ENCODE results near the gene TTBK2. TPM values are rescaled to one million over a fixed set of nuclear protein-coding genes. Genes with fewer than 3 reads are reported as not detected.

The TTBK2 gene
- total RNA-seq, 1 experiment from 2014 or later: 25.5 TPM

- CTCF ChIA-PET: no interaction called here
- DNase-seq (ENCODE audit: unreplicated experiment): no peak
- Mint-ChIP-seq H3K4me1 (ENCODE audit: insufficient read depth, unreplicated experiment) (no peaks in the 10 kb centered on the region), H3K27ac (ENCODE audit: low read depth, unreplicated experiment) (no peak overlapping the region), H3K9me3 (ENCODE audit: unreplicated experiment) (no peaks in the 10 kb centered on the region), H3K27me3 (ENCODE audit: insufficient read depth, unreplicated experiment) (no peaks in the 10 kb centered on the region), H3K36me3 (ENCODE audit: insufficient read depth, unreplicated experiment) (peaks cover 21% of the 10 kb centered on the region), H3K4me3 (ENCODE audit: unreplicated experiment) (no peak overlapping the region)
- POLR2A ChIA-PET: no interaction called here
- no TSS peak for BruUV-seq (replicated peaks)
- intact Hi-C loops (cut with micrococcal nuclease): no loop called here
- TF ChIP-seq, protein P1, sequence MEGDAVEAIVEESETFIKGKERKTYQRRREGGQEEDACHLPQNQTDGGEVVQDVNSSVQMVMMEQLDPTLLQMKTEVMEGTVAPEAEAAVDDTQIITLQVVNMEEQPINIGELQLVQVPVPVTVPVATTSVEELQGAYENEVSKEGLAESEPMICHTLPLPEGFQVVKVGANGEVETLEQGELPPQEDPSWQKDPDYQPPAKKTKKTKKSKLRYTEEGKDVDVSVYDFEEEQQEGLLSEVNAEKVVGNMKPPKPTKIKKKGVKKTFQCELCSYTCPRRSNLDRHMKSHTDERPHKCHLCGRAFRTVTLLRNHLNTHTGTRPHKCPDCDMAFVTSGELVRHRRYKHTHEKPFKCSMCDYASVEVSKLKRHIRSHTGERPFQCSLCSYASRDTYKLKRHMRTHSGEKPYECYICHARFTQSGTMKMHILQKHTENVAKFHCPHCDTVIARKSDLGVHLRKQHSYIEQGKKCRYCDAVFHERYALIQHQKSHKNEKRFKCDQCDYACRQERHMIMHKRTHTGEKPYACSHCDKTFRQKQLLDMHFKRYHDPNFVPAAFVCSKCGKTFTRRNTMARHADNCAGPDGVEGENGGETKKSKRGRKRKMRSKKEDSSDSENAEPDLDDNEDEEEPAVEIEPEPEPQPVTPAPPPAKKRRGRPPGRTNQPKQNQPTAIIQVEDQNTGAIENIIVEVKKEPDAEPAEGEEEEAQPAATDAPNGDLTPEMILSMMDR (IDR thresholded peaks at IDR 0.05; ENCODE audit: unreplicated experiment): no peak
Measured at GRCh38 chr15:42819786-42820185, 100.8 kb downstream of the TTBK2 start.

- H3K4me1 Mint-ChIP-seq (ENCODE audit: insufficient read depth, unreplicated experiment): no peaks in the 10 kb centered on the region
- POLR2A ChIA-PET: no interaction called here
- intact Hi-C loops (cut with micrococcal nuclease): no loop called here
- CTCF ChIA-PET: interaction anchor here (0.7 to 1.5 kb wide), 2 partner anchors 11 to 115 kb away, joined by 3 to 6 read pairs; no protein-coding TSS in a partner anchor
- TF ChIP-seq, protein P1 (IDR thresholded peaks at IDR 0.05; ENCODE audit: unreplicated experiment): no peak
- no TSS peak for BruUV-seq (replicated peaks)
- H3K36me3 Mint-ChIP-seq (ENCODE audit: insufficient read depth, unreplicated experiment): peaks cover 15% of the 10 kb centered on the region
- no peak overlapping the region for H3K27ac Mint-ChIP-seq (ENCODE audit: low read depth, unreplicated experiment)
- H3K9me3 Mint-ChIP-seq (ENCODE audit: unreplicated experiment): no peaks in the 10 kb centered on the region
- H3K27me3 Mint-ChIP-seq (ENCODE audit: insufficient read depth, unreplicated experiment): no peaks in the 10 kb centered on the region
- no peak overlapping the region for H3K4me3 Mint-ChIP-seq (ENCODE audit: unreplicated experiment)
- no peak for DNase-seq (ENCODE audit: unreplicated experiment)
Measured at GRCh38 chr15:42811433-42811832, 109.1 kb downstream of the TTBK2 start.

DNA sequence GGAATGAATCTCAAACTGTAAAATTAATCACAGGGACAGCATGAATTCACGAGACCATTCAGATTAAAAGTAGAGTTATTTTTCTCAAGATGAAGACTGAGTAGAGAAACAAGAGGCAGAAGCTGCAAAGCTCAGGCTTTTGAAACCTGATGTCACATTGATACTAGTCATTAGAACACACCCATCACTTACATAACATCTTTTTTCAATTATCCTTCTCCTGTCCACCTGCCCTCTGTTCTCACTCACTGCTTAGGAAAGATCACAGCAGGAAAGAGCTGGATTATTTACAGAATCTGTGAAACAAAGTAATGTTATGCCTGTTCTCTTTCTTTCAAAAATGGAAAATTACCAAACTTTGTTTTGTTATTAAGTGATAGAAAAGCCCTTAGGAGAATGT, 111.7 kb downstream of the TTBK2 start:
- H3K9me3 Mint-ChIP-seq (ENCODE audit: unreplicated experiment): no peaks in the 10 kb centered on the region
- no peak overlapping the region for H3K4me3 Mint-ChIP-seq (ENCODE audit: unreplicated experiment)
- no TSS peak for BruUV-seq (replicated peaks)
- intact Hi-C loops (cut with micrococcal nuclease): no loop called here
- peaks cover 6% of the 10 kb centered on the region for H3K36me3 Mint-ChIP-seq (ENCODE audit: insufficient read depth, unreplicated experiment)
- POLR2A ChIA-PET: interaction anchor here (2.0 kb wide), 1 partner anchor 17 kb away, joined by 11 read pairs; no protein-coding TSS in a partner anchor
- CTCF ChIA-PET: no interaction called here
- no peak overlapping the region for H3K27ac Mint-ChIP-seq (ENCODE audit: low read depth, unreplicated experiment)
- H3K27me3 Mint-ChIP-seq (ENCODE audit: insufficient read depth, unreplicated experiment): no peaks in the 10 kb centered on the region
- H3K4me1 Mint-ChIP-seq (ENCODE audit: insufficient read depth, unreplicated experiment): no peaks in the 10 kb centered on the region
- no peak for DNase-seq (ENCODE audit: unreplicated experiment)
- TF ChIP-seq, protein P1 (IDR thresholded peaks at IDR 0.05; ENCODE audit: unreplicated experiment): no peak

DNA sequence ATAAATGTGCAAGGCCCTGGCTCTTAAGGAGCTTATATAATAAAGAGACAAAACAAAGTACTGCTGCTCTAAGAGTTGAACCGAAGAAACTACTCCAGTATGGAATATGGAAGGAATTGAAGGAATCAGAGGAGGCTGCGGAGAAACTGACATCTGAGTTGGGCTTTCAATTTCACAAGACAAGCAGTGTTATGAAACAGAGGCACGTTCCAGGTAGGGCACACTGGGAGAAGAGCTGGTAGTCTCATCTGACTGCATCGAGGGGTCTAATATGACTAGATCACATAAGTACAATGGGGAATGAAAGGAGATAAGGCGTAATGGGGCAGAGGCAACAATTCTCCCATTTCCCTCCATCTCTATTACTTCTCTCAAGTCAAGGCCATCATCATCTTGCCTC, 115.3 kb downstream of the TTBK2 start:
- Mint-ChIP-seq H3K4me3 (ENCODE audit: unreplicated experiment) (no peak overlapping the region), H3K36me3 (ENCODE audit: insufficient read depth, unreplicated experiment) (peaks cover 16% of the 10 kb centered on the region), H3K9me3 (ENCODE audit: unreplicated experiment) (no peaks in the 10 kb centered on the region), H3K27me3 (ENCODE audit: insufficient read depth, unreplicated experiment) (no peaks in the 10 kb centered on the region), H3K27ac (ENCODE audit: low read depth, unreplicated experiment) (no peak overlapping the region), H3K4me1 (ENCODE audit: insufficient read depth, unreplicated experiment) (no peaks in the 10 kb centered on the region)
- POLR2A ChIA-PET: no interaction called here
- intact Hi-C loops (cut with micrococcal nuclease): no loop called here
- TF ChIP-seq, protein P1 (IDR thresholded peaks at IDR 0.05; ENCODE audit: unreplicated experiment): no peak
- CTCF ChIA-PET: interaction anchor here (0.6 kb wide), 2 partner anchors 118 to 165 kb away, joined by 3 to 5 read pairs; no protein-coding TSS in a partner anchor
- DNase-seq (ENCODE audit: unreplicated experiment): no peak
- no TSS peak for BruUV-seq (replicated peaks)

Data from MCF 10A (cell line).